SU-DHL-6 (cell line): ENCODE data around the gene NOL9.

Experiments
- H2AFZ ChIP-seq: fragments of 200-600 bp; sonication (generic); 2 replicates; pipeline ENCODE4 v1.6.1; 2014; ENCODE audit warnings: low read depth, mild to moderate bottlenecking, moderate library complexity, mixed read lengths, antibody characterized with exemption, low read length; ENCODE audit not compliant: severe bottlenecking
- H3F3A ChIP-seq: fragments of 200-600 bp; shearing (Covaris generic); 2 replicates; pipeline ENCODE4 v1.6.0; 2016; ENCODE audit warnings: antibody characterized with exemption, mild to moderate bottlenecking; ENCODE audit not compliant: insufficient read depth
- H3K27ac ChIP-seq: fragments of 200-600 bp; sonication (generic); 2 replicates; pipeline ENCODE4 v1.5.1; 2016; ENCODE audit warnings: low read depth, mild to moderate bottlenecking, low read length, moderate library complexity, mixed read lengths
- H3K27me3 ChIP-seq: fragments of 200-600 bp; sonication (generic), shearing (Covaris generic); 2 replicates; pipeline ENCODE4 v1.6.0; 2014; ENCODE audit warnings: mild to moderate bottlenecking, low read length
- H3K36me3 ChIP-seq: fragments of 200-600 bp; sonication (generic); 2 replicates; pipeline ENCODE4 v1.6.1; 2014; ENCODE audit warnings: mild to moderate bottlenecking, low read length, mixed read lengths
- H3K4me2 ChIP-seq: fragments of 300-600, 200-600 bp; shearing (Covaris generic), sonication (generic); 2 replicates; pipeline ENCODE4 v1.6.0; 2014; ENCODE audit warnings: low read length, low read depth, mild to moderate bottlenecking; ENCODE audit not compliant: poor library complexity, severe bottlenecking
- H3K4me3 ChIP-seq: fragments of 200-600 bp; sonication (generic); 2 replicates; pipeline ENCODE4 v1.5.1; 2014; ENCODE audit warnings: antibody characterized with exemption, low read length, mild to moderate bottlenecking, mixed read lengths; ENCODE audit not compliant: insufficient read depth, poor library complexity, severe bottlenecking
- H3K79me2 ChIP-seq: fragments of 200-600 bp; sonication (generic); 2 replicates; pipeline ENCODE4 v1.6.1; 2014; ENCODE audit warnings: mild to moderate bottlenecking, low read length, moderate library complexity; ENCODE audit not compliant: insufficient read depth
- H3K9ac ChIP-seq: fragments of 200-600 bp; sonication (generic); 2 replicates; pipeline ENCODE4 v1.7.0; 2014; ENCODE audit warnings: mild to moderate bottlenecking, low read length
- H3K9me2 ChIP-seq: fragments of 200-600 bp; sonication (generic); replicated peaks from 2 replicates; pipeline ENCODE4 v1.6.1; 2014; ENCODE audit warnings: low read length; ENCODE audit not compliant: insufficient read depth
- H3K9me3 ChIP-seq: fragments of 200-600 bp; sonication (generic); 2 replicates; pipeline ENCODE4 v1.6.1; 2014; ENCODE audit warnings: low read length, mixed read lengths; ENCODE audit not compliant: insufficient read depth
- H4K20me1 ChIP-seq: fragments of 200-600 bp; sonication (generic); 2 replicates; pipeline ENCODE4 v1.6.1; 2014; ENCODE audit warnings: low read depth, mild to moderate bottlenecking, antibody characterized with exemption, low read length, moderate library complexity, mixed read lengths
- CTCF ChIP-seq: fragments of 200-600 bp; sonication (generic); IDR thresholded peaks from one replicate; pipeline ENCODE4 v1.5.1; 2017; ENCODE audit warnings: antibody characterized with exemption, mild to moderate bottlenecking, low read length, moderate library complexity; ENCODE audit not compliant: insufficient read depth, poor library complexity, severe bottlenecking
- EZH2phosphoT487 ChIP-seq: fragments of 200-600 bp; sonication (generic), shearing (Covaris generic); conservative IDR thresholded peaks from 2 replicates; pipeline ENCODE4 v1.6.1; 2018; ENCODE audit warnings: mild to moderate bottlenecking, antibody characterized with exemption, low read length, moderate library complexity, mixed read lengths

Gene NOL9

GRCh38 chr1:6491081-6491449 is 63.2 kb downstream of the NOL9 start:
- Histone ChIP-seq H3F3A (no peaks in the 10 kb centered on the region), H3K4me2 (peak overlapping the region; percentile 95), H4K20me1 (no peaks in the 10 kb centered on the region), H3K4me3 (peak overlapping the region; percentile 62), H3K79me2 (no peaks in the 10 kb centered on the region), H3K36me3 (no peaks in the 10 kb centered on the region), H3K9me2 (no peaks in the 10 kb centered on the region), H3K9ac (peak overlapping the region; percentile 80), H2AFZ (peak overlapping the region; percentile 95), H3K27me3 (no peaks in the 10 kb centered on the region), H3K27ac (no peak overlapping the region), H3K9me3 (no peaks in the 10 kb centered on the region)
- no peak for TF ChIP-seq EZH2phosphoT487
- no peak for TF ChIP-seq CTCF

- no peaks in the 10 kb centered on the region for H3K36me3 ChIP-seq
- TF ChIP-seq EZH2phosphoT487, result no peak
- TF ChIP-seq CTCF, result peak; percentile 25
- H3K9ac ChIP-seq, result peak overlapping the region; percentile 80
- peak overlapping the region; percentile 62 for H3K4me3 ChIP-seq
- no peaks in the 10 kb centered on the region for H4K20me1 ChIP-seq
- peak overlapping the region; percentile 19; the same call in 1 of the 2 replicates for H3K27ac ChIP-seq
- peak overlapping the region; percentile 95 for H2AFZ ChIP-seq
- H3K9me2 ChIP-seq, result no peaks in the 10 kb centered on the region
- peak overlapping the region; percentile 95 for H3K4me2 ChIP-seq
- no peaks in the 10 kb centered on the region for H3K79me2 ChIP-seq
- H3K27me3 ChIP-seq, result no peaks in the 10 kb centered on the region
- no peaks in the 10 kb centered on the region for H3K9me3 ChIP-seq
- H3F3A ChIP-seq, result no peaks in the 10 kb centered on the region
These were observed 63.9 kb downstream of the NOL9 start for GRCh38 chr1:6490181-6491080.

GRCh38 chr1:6489799-6490180 is 64.5 kb downstream of the NOL9 start:
- H3K79me2 ChIP-seq, result no peaks in the 10 kb centered on the region
- H3K9me3 ChIP-seq, result no peaks in the 10 kb centered on the region
- no peak overlapping the region for H3K27ac ChIP-seq
- H3K4me3 ChIP-seq, result peak overlapping the region; percentile 62
- peak overlapping the region; percentile 80 for H3K9ac ChIP-seq
- H3F3A ChIP-seq, result no peaks in the 10 kb centered on the region
- no peaks in the 10 kb centered on the region for H3K36me3 ChIP-seq
- no peaks in the 10 kb centered on the region for H3K27me3 ChIP-seq
- H2AFZ ChIP-seq, result peak overlapping the region; percentile 95
- H4K20me1 ChIP-seq, result no peaks in the 10 kb centered on the region
- H3K9me2 ChIP-seq, result no peaks in the 10 kb centered on the region
- peak overlapping the region; percentile 95 for H3K4me2 ChIP-seq
- TF ChIP-seq CTCF (peak; percentile 88), EZH2phosphoT487 (no peak)
